ENCODE results near the gene IFIT1. TPM values are rescaled to one million over a fixed set of nuclear protein-coding genes. Genes with fewer than 3 reads are reported as not detected.
"Not testable (repeated sequence)": the region's sequence is repeated elsewhere in the genome, so short reads cannot be mapped to it uniquely, and the experiment has no call there.

The IFIT1 gene
- total RNA-seq, 1 experiment from 2014 or later = 0.26 TPM

- DNase-seq (ENCODE audit: unreplicated experiment); H3K27ac Mint-ChIP-seq (ENCODE audit: low read depth, unreplicated experiment); H3K36me3 Mint-ChIP-seq (ENCODE audit: insufficient read depth, unreplicated experiment); BruUV-seq (replicated peaks); H3K27me3 Mint-ChIP-seq (ENCODE audit: insufficient read depth, unreplicated experiment); H3K9me3 Mint-ChIP-seq (ENCODE audit: unreplicated experiment); intact Hi-C loops (cut with micrococcal nuclease); H3K4me3 Mint-ChIP-seq (ENCODE audit: unreplicated experiment): not testable (repeated sequence)
- ChIA-PET POLR2A (interaction anchor here (0.8 to 4.2 kb wide), 2 partner anchors 19 to 192 kb away, joined by 3 to 51 read pairs; partner anchors contain the start of gene IFIT1), CTCF (interaction anchor here (0.7 to 1.7 kb wide), 4 partner anchors 9 to 195 kb away, joined by 3 to 6 read pairs (median 4); no protein-coding TSS in a partner anchor)
- peaks cover 14% of the 10 kb centered on the region for H3K4me1 Mint-ChIP-seq (ENCODE audit: insufficient read depth, unreplicated experiment)
These were observed 19.9 kb downstream of the IFIT1 start for GRCh38 chr10:89412276-89412675.

GRCh38 chr10:89413398-89413912, 21.0 kb downstream of the IFIT1 start:
- CTCF ChIA-PET = interaction anchor here (0.8 to 2.0 kb wide), 6 partner anchors 9 to 202 kb away, joined by 3 to 6 read pairs (median 4); partner anchors contain the start of gene IFIT1
- DNase-seq (ENCODE audit: unreplicated experiment) = no peak
- POLR2A ChIA-PET = interaction anchor here (0.7 to 4.2 kb wide), 17 partner anchors 10 to 423 kb away, joined by 3 to 51 read pairs (median 4); partner anchors contain the start of genes FAS, IFIT1, IFIT2 and IFIT3

GRCh38 chr10:89414146-89414878, 21.9 kb downstream of the IFIT1 start, which contains the start of gene IFIT5:
IFIT5 (plus strand) TSS chr10:89414568; CDS start chr10:89414799, 231 bp downstream.
- CTCF ChIA-PET = interaction anchor here (0.6 to 2.0 kb wide), 6 partner anchors 10 to 529 kb away, joined by 3 to 5 read pairs (median 4); partner anchors contain the start of gene IFIT1
- Mint-ChIP-seq H3K4me3 (ENCODE audit: unreplicated experiment) (peak within 1 kb of the TSS; percentile 80), H3K27ac (ENCODE audit: low read depth, unreplicated experiment) (peak within 1 kb of the TSS; percentile 94), H3K36me3 (ENCODE audit: insufficient read depth, unreplicated experiment) (peaks cover 15% of the 10 kb centered on the region), H3K9me3 (ENCODE audit: unreplicated experiment) (no peaks in the 10 kb centered on the region), H3K27me3 (ENCODE audit: insufficient read depth, unreplicated experiment) (no peaks in the 10 kb centered on the region), H3K4me1 (ENCODE audit: insufficient read depth, unreplicated experiment) (peaks cover 14% of the 10 kb centered on the region)
- POLR2A ChIA-PET = interaction anchor here (0.6 to 4.2 kb wide), 22 partner anchors 9 to 424 kb away, joined by 3 to 51 read pairs (median 4); partner anchors contain the start of genes FAS, IFIT1, IFIT2 and IFIT3
- peak; percentile 65 for DNase-seq (ENCODE audit: unreplicated experiment)
- intact Hi-C loops (cut with micrococcal nuclease) = loop anchor here (1.0 kb wide), 1 partner anchor 22 kb away; the partner anchor contains the start of gene IFIT1
- no peak for TF ChIP-seq CTCF (IDR thresholded peaks at IDR 0.05; ENCODE audit: unreplicated experiment)
- TSS peak; percentile 54 for BruUV-seq (replicated peaks)

More at GRCh38 chr10:89413398-89413912, 21.0 kb downstream of the IFIT1 start:
- H3K4me1 Mint-ChIP-seq (ENCODE audit: insufficient read depth, unreplicated experiment) = peaks cover 14% of the 10 kb centered on the region
- no peaks in the 10 kb centered on the region for H3K9me3 Mint-ChIP-seq (ENCODE audit: unreplicated experiment)
- peaks cover 15% of the 10 kb centered on the region for H3K36me3 Mint-ChIP-seq (ENCODE audit: insufficient read depth, unreplicated experiment)
- intact Hi-C loops (cut with micrococcal nuclease) = no loop called here
- peak overlapping the region; percentile 94 for H3K27ac Mint-ChIP-seq (ENCODE audit: low read depth, unreplicated experiment)
- no peak for TF ChIP-seq CTCF (IDR thresholded peaks at IDR 0.05; ENCODE audit: unreplicated experiment)
- H3K27me3 Mint-ChIP-seq (ENCODE audit: insufficient read depth, unreplicated experiment) = no peaks in the 10 kb centered on the region
- no TSS peak for BruUV-seq (replicated peaks)
- peak overlapping the region; percentile 80 for H3K4me3 Mint-ChIP-seq (ENCODE audit: unreplicated experiment)

GRCh38 chr10:89414879-89415821, 22.7 kb downstream of the IFIT1 start:
- no peak for TF ChIP-seq CTCF (IDR thresholded peaks at IDR 0.05; ENCODE audit: unreplicated experiment)
- Mint-ChIP-seq H3K27ac (ENCODE audit: low read depth, unreplicated experiment) (peak overlapping the region; percentile 94), H3K9me3 (ENCODE audit: unreplicated experiment) (no peaks in the 10 kb centered on the region), H3K27me3 (ENCODE audit: insufficient read depth, unreplicated experiment) (no peaks in the 10 kb centered on the region), H3K4me3 (ENCODE audit: unreplicated experiment) (peak overlapping the region; percentile 80), H3K4me1 (ENCODE audit: insufficient read depth, unreplicated experiment) (peaks cover 14% of the 10 kb centered on the region), H3K36me3 (ENCODE audit: insufficient read depth, unreplicated experiment) (peaks cover 15% of the 10 kb centered on the region)
- intact Hi-C loops (cut with micrococcal nuclease) = loop anchor here (1.0 kb wide), 1 partner anchor 23 kb away; the partner anchor contains the start of gene IFIT1
- POLR2A ChIA-PET = interaction anchor here (0.5 to 4.2 kb wide), 18 partner anchors 14 to 424 kb away, joined by 3 to 51 read pairs (median 5); partner anchors contain the start of genes IFIT1, IFIT2, IFIT3 and LIPA
- CTCF ChIA-PET = interaction anchor here (0.6 to 2.0 kb wide), 5 partner anchors 11 to 1465 kb away, joined by 3 to 4 read pairs (median 3); partner anchors contain the start of gene LIPA
- DNase-seq (ENCODE audit: unreplicated experiment) = peak; percentile 47
- BruUV-seq (replicated peaks) = no TSS peak

Data from MCF 10A (cell line).